ENCODE results near the gene PGAM2.

PGAM2 gene

DNA sequence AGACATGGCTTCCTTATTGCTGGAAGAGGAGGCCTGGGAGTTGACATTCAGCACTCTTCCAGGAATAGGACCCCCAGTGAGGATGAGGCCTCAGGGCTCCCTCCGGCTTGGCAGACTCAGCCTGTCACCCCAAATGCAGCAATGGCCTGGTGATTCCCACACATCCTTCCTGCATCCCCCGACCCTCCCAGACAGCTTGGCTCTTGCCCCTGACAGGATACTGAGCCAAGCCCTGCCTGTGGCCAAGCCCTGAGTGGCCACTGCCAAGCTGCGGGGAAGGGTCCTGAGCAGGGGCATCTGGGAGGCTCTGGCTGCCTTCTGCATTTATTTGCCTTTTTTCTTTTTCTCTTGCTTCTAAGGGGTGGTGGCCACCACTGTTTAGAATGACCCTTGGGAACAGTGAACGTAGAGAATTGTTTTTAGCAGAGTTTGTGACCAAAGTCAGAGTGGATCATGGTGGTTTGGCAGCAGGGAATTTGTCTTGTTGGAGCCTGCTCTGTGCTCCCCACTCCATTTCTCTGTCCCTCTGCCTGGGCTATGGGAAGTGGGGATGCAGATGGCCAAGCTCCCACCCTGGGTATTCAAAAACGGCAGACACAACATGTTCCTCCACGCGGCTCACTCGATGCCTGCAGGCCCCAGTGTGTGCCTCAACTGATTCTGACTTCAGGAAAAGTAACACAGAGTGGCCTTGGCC lies 4.3 kb downstream of the PGAM2 start:
- ChIA-PET POLR2A (interaction anchor here (2.1 kb wide), 1 partner anchor 17 kb away, joined by 6 read pairs; the partner anchor contains the start of gene DBNL), CTCF (no interaction called here)
- no peak overlapping the region for H3K27ac ChIP-seq (ENCODE audit: extremely low read depth, low read depth, low read length)
- no peaks in the 10 kb centered on the region for H3K4me1 ChIP-seq (ENCODE audit: control insufficient read depth, insufficient read depth, low read length)
- no peaks in the 10 kb centered on the region for H3K9me3 ChIP-seq (ENCODE audit: control insufficient read depth, insufficient read depth, low read depth, low read length)
- TF ChIP-seq ZNF549 (tag by site-specific recombination; IDR thresholded peaks at IDR 0.05), result no peak
- TF ChIP-seq, protein P1, sequence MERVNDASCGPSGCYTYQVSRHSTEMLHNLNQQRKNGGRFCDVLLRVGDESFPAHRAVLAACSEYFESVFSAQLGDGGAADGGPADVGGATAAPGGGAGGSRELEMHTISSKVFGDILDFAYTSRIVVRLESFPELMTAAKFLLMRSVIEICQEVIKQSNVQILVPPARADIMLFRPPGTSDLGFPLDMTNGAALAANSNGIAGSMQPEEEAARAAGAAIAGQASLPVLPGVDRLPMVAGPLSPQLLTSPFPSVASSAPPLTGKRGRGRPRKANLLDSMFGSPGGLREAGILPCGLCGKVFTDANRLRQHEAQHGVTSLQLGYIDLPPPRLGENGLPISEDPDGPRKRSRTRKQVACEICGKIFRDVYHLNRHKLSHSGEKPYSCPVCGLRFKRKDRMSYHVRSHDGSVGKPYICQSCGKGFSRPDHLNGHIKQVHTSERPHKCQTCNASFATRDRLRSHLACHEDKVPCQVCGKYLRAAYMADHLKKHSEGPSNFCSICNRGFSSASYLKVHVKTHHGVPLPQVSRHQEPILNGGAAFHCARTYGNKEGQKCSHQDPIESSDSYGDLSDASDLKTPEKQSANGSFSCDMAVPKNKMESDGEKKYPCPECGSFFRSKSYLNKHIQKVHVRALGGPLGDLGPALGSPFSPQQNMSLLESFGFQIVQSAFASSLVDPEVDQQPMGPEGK (tag by site-specific recombination; IDR thresholded peaks at IDR 0.05), result no peak
- no peak for TF ChIP-seq ZFHX2 (tag by site-specific recombination; conservative IDR thresholded peaks at IDR 0.05)
- TF ChIP-seq, protein P2, sequence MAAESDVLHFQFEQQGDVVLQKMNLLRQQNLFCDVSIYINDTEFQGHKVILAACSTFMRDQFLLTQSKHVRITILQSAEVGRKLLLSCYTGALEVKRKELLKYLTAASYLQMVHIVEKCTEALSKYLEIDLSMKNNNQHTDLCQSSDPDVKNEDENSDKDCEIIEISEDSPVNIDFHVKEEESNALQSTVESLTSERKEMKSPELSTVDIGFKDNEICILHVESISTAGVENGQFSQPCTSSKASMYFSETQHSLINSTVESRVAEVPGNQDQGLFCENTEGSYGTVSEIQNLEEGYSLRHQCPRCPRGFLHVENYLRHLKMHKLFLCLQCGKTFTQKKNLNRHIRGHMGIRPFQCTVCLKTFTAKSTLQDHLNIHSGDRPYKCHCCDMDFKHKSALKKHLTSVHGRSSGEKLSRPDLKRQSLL (tag by site-specific recombination; IDR thresholded peaks at IDR 0.05), result no peak
- no peak for TF ChIP-seq ZNF214 (tag by site-specific recombination; IDR thresholded peaks at IDR 0.05; ENCODE audit: borderline replicate concordance)
- no peak for TF ChIP-seq ZNF777 (tag by site-specific recombination; IDR thresholded peaks at IDR 0.05; ENCODE audit: borderline replicate concordance)
- TF ChIP-seq ZNF76 (tag by site-specific recombination; IDR thresholded peaks at IDR 0.05; ENCODE audit: borderline replicate concordance, low read depth), result no peak
- TF ChIP-seq ZNF239 (tag by site-specific recombination; IDR thresholded peaks at IDR 0.05), result no peak
- no peak for TF ChIP-seq MYNN (tag by site-specific recombination; IDR thresholded peaks at IDR 0.05; ENCODE audit: borderline replicate concordance)
- TF ChIP-seq ZIC2 (tag by site-specific recombination; IDR thresholded peaks at IDR 0.05), result no peak
- no peak for TF ChIP-seq KLF16 (tag by site-specific recombination; IDR thresholded peaks at IDR 0.05)
- no peak for TF ChIP-seq ZNF48 (tag by site-specific recombination; IDR thresholded peaks at IDR 0.05)
- TF ChIP-seq ZNF274 (IDR thresholded peaks at IDR 0.05; ENCODE audit: low read length), result no peak
- no peak for TF ChIP-seq ZNF274 (tag by site-specific recombination; IDR thresholded peaks at IDR 0.05; ENCODE audit: borderline replicate concordance)
- TF ChIP-seq, protein P3, sequence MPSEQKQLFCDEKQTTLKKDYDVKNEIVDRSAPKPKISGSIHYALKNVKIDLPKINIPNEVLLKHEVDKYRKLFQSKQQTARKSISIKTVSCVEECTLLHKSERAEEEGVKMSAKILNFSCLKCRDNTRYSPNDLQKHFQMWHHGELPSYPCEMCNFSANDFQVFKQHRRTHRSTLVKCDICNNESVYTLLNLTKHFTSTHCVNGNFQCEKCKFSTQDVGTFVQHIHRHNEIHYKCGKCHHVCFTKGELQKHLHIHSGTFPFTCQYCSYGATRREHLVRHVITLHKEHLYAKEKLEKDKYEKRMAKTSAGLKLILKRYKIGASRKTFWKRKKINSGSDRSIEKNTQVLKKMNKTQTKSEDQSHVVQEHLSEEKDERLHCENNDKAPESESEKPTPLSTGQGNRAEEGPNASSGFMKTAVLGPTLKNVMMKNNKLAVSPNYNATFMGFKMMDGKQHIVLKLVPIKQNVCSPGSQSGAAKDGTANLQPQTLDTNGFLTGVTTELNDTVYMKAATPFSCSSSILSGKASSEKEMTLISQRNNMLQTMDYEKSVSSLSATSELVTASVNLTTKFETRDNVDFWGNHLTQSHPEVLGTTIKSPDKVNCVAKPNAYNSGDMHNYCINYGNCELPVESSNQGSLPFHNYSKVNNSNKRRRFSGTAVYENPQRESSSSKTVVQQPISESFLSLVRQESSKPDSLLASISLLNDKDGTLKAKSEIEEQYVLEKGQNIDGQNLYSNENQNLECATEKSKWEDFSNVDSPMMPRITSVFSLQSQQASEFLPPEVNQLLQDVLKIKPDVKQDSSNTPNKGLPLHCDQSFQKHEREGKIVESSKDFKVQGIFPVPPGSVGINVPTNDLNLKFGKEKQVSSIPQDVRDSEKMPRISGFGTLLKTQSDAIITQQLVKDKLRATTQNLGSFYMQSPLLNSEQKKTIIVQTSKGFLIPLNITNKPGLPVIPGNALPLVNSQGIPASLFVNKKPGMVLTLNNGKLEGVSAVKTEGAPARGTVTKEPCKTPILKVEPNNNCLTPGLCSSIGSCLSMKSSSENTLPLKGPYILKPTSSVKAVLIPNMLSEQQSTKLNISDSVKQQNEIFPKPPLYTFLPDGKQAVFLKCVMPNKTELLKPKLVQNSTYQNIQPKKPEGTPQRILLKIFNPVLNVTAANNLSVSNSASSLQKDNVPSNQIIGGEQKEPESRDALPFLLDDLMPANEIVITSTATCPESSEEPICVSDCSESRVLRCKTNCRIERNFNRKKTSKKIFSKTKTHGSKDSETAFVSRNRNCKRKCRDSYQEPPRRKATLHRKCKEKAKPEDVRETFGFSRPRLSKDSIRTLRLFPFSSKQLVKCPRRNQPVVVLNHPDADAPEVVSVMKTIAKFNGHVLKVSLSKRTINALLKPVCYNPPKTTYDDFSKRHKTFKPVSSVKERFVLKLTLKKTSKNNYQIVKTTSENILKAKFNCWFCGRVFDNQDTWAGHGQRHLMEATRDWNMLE (tag by site-specific recombination; conservative IDR thresholded peaks at IDR 0.05; ENCODE audit: low read depth), result no peak
- TF ChIP-seq ZNF114 (tag by site-specific recombination; IDR thresholded peaks at IDR 0.05), result no peak
- no peak for TF ChIP-seq KLF10 (tag by site-specific recombination; IDR thresholded peaks at IDR 0.05)
- no peak overlapping the region for H3K4me3 ChIP-seq (ENCODE audit: low read depth, low read length)
- peaks cover 6 to 68% of the 10 kb centered on the region in 2 experiments; a peak in 2 of 3 replicates for H3K36me3 ChIP-seq (ENCODE audit: control insufficient read depth in 2 of 2, insufficient read depth in 1 of 2, low read length in 2 of 2)
